Measurements from ENCODE around the gene BCL11B.

DNA sequence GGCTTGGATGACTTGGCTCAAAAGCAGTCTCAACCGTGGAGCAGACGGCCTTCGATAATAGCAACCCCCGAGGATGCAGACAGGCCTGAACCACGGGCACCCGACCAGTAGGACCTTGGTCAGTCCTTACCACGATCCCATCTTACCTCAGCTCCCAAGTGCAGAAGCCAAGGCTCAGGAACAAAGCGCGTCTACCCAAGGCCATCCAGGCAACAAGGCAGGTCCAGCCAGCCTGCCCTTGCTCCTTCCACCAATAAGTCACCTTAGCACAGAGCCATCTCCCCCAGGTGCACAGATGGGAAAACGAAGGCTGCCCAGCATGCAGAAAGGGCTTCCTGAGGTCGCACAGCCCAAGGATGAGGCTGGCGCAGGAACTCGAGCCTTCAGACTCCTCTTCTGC, 77.3 kb downstream of the BCL11B start:
- TF ChIP-seq, protein P1, sequence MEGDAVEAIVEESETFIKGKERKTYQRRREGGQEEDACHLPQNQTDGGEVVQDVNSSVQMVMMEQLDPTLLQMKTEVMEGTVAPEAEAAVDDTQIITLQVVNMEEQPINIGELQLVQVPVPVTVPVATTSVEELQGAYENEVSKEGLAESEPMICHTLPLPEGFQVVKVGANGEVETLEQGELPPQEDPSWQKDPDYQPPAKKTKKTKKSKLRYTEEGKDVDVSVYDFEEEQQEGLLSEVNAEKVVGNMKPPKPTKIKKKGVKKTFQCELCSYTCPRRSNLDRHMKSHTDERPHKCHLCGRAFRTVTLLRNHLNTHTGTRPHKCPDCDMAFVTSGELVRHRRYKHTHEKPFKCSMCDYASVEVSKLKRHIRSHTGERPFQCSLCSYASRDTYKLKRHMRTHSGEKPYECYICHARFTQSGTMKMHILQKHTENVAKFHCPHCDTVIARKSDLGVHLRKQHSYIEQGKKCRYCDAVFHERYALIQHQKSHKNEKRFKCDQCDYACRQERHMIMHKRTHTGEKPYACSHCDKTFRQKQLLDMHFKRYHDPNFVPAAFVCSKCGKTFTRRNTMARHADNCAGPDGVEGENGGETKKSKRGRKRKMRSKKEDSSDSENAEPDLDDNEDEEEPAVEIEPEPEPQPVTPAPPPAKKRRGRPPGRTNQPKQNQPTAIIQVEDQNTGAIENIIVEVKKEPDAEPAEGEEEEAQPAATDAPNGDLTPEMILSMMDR (conservative IDR thresholded peaks at IDR 0.05; ENCODE audit: low read depth, low read length), result no peak
- TF ChIP-seq EZH2 (IDR thresholded peaks at IDR 0.05; ENCODE audit: borderline replicate concordance, low read depth, low read length, poor library complexity, severe bottlenecking), result no peak

Measured in A673 (cell line).